Endothelial cell of umbilical vein (primary cell): ENCODE measurements around the gene KCTD10.

Experiments used
- CTCF ChIP-seq, 2 donors: IDR thresholded peaks; 1 replicate in 1 of 2; 2 replicates in 1 of 2; pipeline ENCODE4 v1.5.1; 2011; ENCODE audit warnings: low read length in 2 of 2, mild to moderate bottlenecking in 2 of 2, moderate library complexity in 2 of 2, control low read depth in 1 of 2, inconsistent platforms in 1 of 2, low read depth in 1 of 2; ENCODE audit not compliant: insufficient read depth in 1 of 2; ENCODE audit errors: extremely low read depth in 1 of 2
- EZH2 ChIP-seq: IDR thresholded peaks from 2 replicates; pipeline ENCODE4 v1.6.1; 2012; ENCODE audit warnings: borderline replicate concordance, low read depth, mild to moderate bottlenecking, moderate library complexity, low read length, inconsistent platforms; ENCODE audit not compliant: severe bottlenecking
- POLR2A ChIP-seq: IDR thresholded peaks from 2 replicates; pipeline ENCODE4 v1.6.1; 2012; ENCODE audit warnings: low read depth, mild to moderate bottlenecking, control low read depth, low read length
- POLR2AphosphoS5 ChIP-seq: IDR thresholded peaks from 2 replicates; pipeline ENCODE4 v1.6.1; 2012; ENCODE audit warnings: low read depth, mild to moderate bottlenecking, control low read depth, low read length, moderate library complexity; ENCODE audit not compliant: insufficient read depth

- TF ChIP-seq POLR2AphosphoS5 (no peak), CTCF (IDR thresholded peaks at IDR 0.05; ENCODE audit: extremely low read depth in 1 of 2, insufficient read depth in 1 of 2, low read depth in 1 of 2, low read length in 2 of 2) (no peak), POLR2A (no peak), EZH2 (no peak)
These were observed 2.0 kb downstream of the KCTD10 start for GRCh38 chr12:109475121-109475520.
